ENCODE results near the gene GAL.

The GAL gene

GRCh38 chr11:68685656-68686380, 1.5 kb downstream of the GAL start:
- H3K9me3 ChIP-seq (ENCODE audit: insufficient read depth, low read depth, low read length) = no peaks in the 10 kb centered on the region
- H3K79me2 ChIP-seq (ENCODE audit: insufficient read depth, low read length) = no peaks in the 10 kb centered on the region
- H4K20me1 ChIP-seq (ENCODE audit: insufficient read depth, low read length, poor library complexity, severe bottlenecking) = no peaks in the 10 kb centered on the region
- no peaks in the 10 kb centered on the region for H3F3A ChIP-seq (ENCODE audit: low read depth)
- H3K4me1 ChIP-seq (ENCODE audit: insufficient read depth, low read length, poor library complexity, severe bottlenecking) = peaks cover 10% of the 10 kb centered on the region
- H3K27me3 ChIP-seq (ENCODE audit: insufficient read depth, low read length, poor library complexity, severe bottlenecking) = no peaks in the 10 kb centered on the region
- no peak overlapping the region for H2AFZ ChIP-seq (ENCODE audit: low read length)
- TF ChIP-seq EZH2phosphoT487 (IDR thresholded peaks at IDR 0.05; ENCODE audit: borderline replicate concordance) = no peak
- TF ChIP-seq CTCF (conservative IDR thresholded peaks at IDR 0.05; ENCODE audit: low read length) = no peak
- no peaks in the 10 kb centered on the region for H3K36me3 ChIP-seq (ENCODE audit: insufficient read depth, low read length)
- no peak overlapping the region for H3K4me3 ChIP-seq (ENCODE audit: low read length, poor library complexity, severe bottlenecking)
- no peak overlapping the region for H3K9ac ChIP-seq (ENCODE audit: low read depth, low read length, poor library complexity, severe bottlenecking)
- no peak overlapping the region for H3K4me2 ChIP-seq (ENCODE audit: low read depth, low read length, poor library complexity, severe bottlenecking)
- no peaks in the 10 kb centered on the region for H3K9me2 ChIP-seq (replicated peaks; ENCODE audit: low read depth, low read length)

- no peak for TF ChIP-seq EZH2phosphoT487 (IDR thresholded peaks at IDR 0.05; ENCODE audit: borderline replicate concordance)
- no peak for TF ChIP-seq CTCF (conservative IDR thresholded peaks at IDR 0.05; ENCODE audit: low read length)
- H3K9me2 ChIP-seq (replicated peaks; ENCODE audit: low read depth, low read length) = no peaks in the 10 kb centered on the region
- H3K4me2 ChIP-seq (ENCODE audit: low read depth, low read length, poor library complexity, severe bottlenecking) = no peak overlapping the region
- H4K20me1 ChIP-seq (ENCODE audit: insufficient read depth, low read length, poor library complexity, severe bottlenecking) = no peaks in the 10 kb centered on the region
- H3K36me3 ChIP-seq (ENCODE audit: insufficient read depth, low read length) = no peaks in the 10 kb centered on the region
- H3K27me3 ChIP-seq (ENCODE audit: insufficient read depth, low read length, poor library complexity, severe bottlenecking) = no peaks in the 10 kb centered on the region
- no peaks in the 10 kb centered on the region for H3K9me3 ChIP-seq (ENCODE audit: insufficient read depth, low read depth, low read length)
- no peaks in the 10 kb centered on the region for H3F3A ChIP-seq (ENCODE audit: low read depth)
- H3K4me1 ChIP-seq (ENCODE audit: insufficient read depth, low read length, poor library complexity, severe bottlenecking) = peaks cover 14% of the 10 kb centered on the region
- no peak overlapping the region for H3K9ac ChIP-seq (ENCODE audit: low read depth, low read length, poor library complexity, severe bottlenecking)
- H2AFZ ChIP-seq (ENCODE audit: low read length) = no peak overlapping the region
- H3K4me3 ChIP-seq (ENCODE audit: low read length, poor library complexity, severe bottlenecking) = no peak overlapping the region
- H3K79me2 ChIP-seq (ENCODE audit: insufficient read depth, low read length) = no peaks in the 10 kb centered on the region
Observed at GRCh38 chr11:68686486-68686885, 2.1 kb downstream of the GAL start.

GRCh38 chr11:68687311-68687710, 3.0 kb downstream of the GAL start:
- Histone ChIP-seq H3K36me3 (ENCODE audit: insufficient read depth, low read length) (no peaks in the 10 kb centered on the region), H3F3A (ENCODE audit: low read depth) (no peaks in the 10 kb centered on the region), H3K27me3 (ENCODE audit: insufficient read depth, low read length, poor library complexity, severe bottlenecking) (no peaks in the 10 kb centered on the region), H2AFZ (ENCODE audit: low read length) (no peak overlapping the region), H3K9me3 (ENCODE audit: insufficient read depth, low read depth, low read length) (no peaks in the 10 kb centered on the region), H3K4me2 (ENCODE audit: low read depth, low read length, poor library complexity, severe bottlenecking) (no peak overlapping the region), H3K9ac (ENCODE audit: low read depth, low read length, poor library complexity, severe bottlenecking) (no peak overlapping the region), H3K4me1 (ENCODE audit: insufficient read depth, low read length, poor library complexity, severe bottlenecking) (peaks cover 14% of the 10 kb centered on the region), H3K4me3 (ENCODE audit: low read length, poor library complexity, severe bottlenecking) (no peak overlapping the region), H3K9me2 (replicated peaks; ENCODE audit: low read depth, low read length) (no peaks in the 10 kb centered on the region), H4K20me1 (ENCODE audit: insufficient read depth, low read length, poor library complexity, severe bottlenecking) (no peaks in the 10 kb centered on the region), H3K79me2 (ENCODE audit: insufficient read depth, low read length) (no peaks in the 10 kb centered on the region)
- no peak for TF ChIP-seq CTCF (conservative IDR thresholded peaks at IDR 0.05; ENCODE audit: low read length)
- TF ChIP-seq EZH2phosphoT487 (IDR thresholded peaks at IDR 0.05; ENCODE audit: borderline replicate concordance) = no peak
